Mesothelial cell of epicardium (in vitro differentiated cells): ENCODE measurements around the gene AKT1S1. TPM values are rescaled to one million over a fixed set of nuclear protein-coding genes. Genes with fewer than 3 reads are reported as not detected.

Experiments used
- DNase-seq, 2 experiments: peaks; one replicate each; pipeline ENCODE4 v3.0.0; 2021; ENCODE audit warnings: low spot score in 2 of 2; ENCODE audit not compliant: unreplicated experiment in 2 of 2
- H3K27ac Mint-ChIP-seq: 2 replicates; pipeline ENCODE4 v1.8.0; 2021; ENCODE audit warnings: mixed read lengths
- H3K27me3 Mint-ChIP-seq: 2 replicates; pipeline ENCODE4 v1.8.0; 2021; ENCODE audit warnings: low read depth, mixed read lengths
- H3K36me3 Mint-ChIP-seq: 2 replicates; pipeline ENCODE4 v1.8.0; 2021; ENCODE audit warnings: mixed read lengths
- H3K4me1 Mint-ChIP-seq: 2 replicates; pipeline ENCODE4 v1.8.0; 2021; ENCODE audit warnings: mixed read lengths
- H3K4me3 Mint-ChIP-seq: 2 replicates; pipeline ENCODE4 v1.8.0; 2021; ENCODE audit warnings: mild to moderate bottlenecking, moderate library complexity, mixed read lengths
- H3K9me3 Mint-ChIP-seq: 2 replicates; pipeline ENCODE4 v1.8.0; 2021; ENCODE audit warnings: mixed read lengths
- CTCF ChIP-seq: fragments of 200-600 bp; sonication (generic); IDR thresholded peaks from one replicate; pipeline ENCODE4 v1.5.0; 2021; ENCODE audit warnings: antibody characterized with exemption; ENCODE audit not compliant: unreplicated experiment
- total RNA-seq: library from RNA; stranded (reverse); gene quantifications from 3 replicates; pipeline ENCODE4 v1.2.1, GENCODE V29; 2021

Gene AKT1S1
- total RNA-seq, 1 donor from 2014 or later, result 41.8 TPM

GRCh38 chr19:49833599-49833998 lies 43.6 kb downstream of the AKT1S1 start:
- H3K4me3 Mint-ChIP-seq, result no peak overlapping the region
- no peak overlapping the region for H3K27ac Mint-ChIP-seq
- TF ChIP-seq CTCF, result no peak
- no peaks in the 10 kb centered on the region for H3K27me3 Mint-ChIP-seq
- no peak for DNase-seq
- H3K36me3 Mint-ChIP-seq, result peaks cover 26% of the 10 kb centered on the region
- no peaks in the 10 kb centered on the region for H3K9me3 Mint-ChIP-seq
- no peaks in the 10 kb centered on the region for H3K4me1 Mint-ChIP-seq

GRCh38 chr19:49832556-49832955 lies 44.6 kb downstream of the AKT1S1 start:
- no peaks in the 10 kb centered on the region for H3K9me3 Mint-ChIP-seq
- no peak overlapping the region for H3K4me3 Mint-ChIP-seq
- DNase-seq, result no peak

GRCh38 chr19:49831592-49831991 lies 45.6 kb downstream of the AKT1S1 start:
- H3K4me3 Mint-ChIP-seq, result no peak overlapping the region
- no peak overlapping the region for H3K27ac Mint-ChIP-seq
- H3K4me1 Mint-ChIP-seq, result no peaks in the 10 kb centered on the region
- no peaks in the 10 kb centered on the region for H3K9me3 Mint-ChIP-seq
- peaks cover 14% of the 10 kb centered on the region for H3K36me3 Mint-ChIP-seq
- H3K27me3 Mint-ChIP-seq, result no peaks in the 10 kb centered on the region
- TF ChIP-seq CTCF, result no peak
- DNase-seq, result no peak

More at GRCh38 chr19:49832556-49832955, 44.6 kb downstream of the AKT1S1 start:
- no peak for TF ChIP-seq CTCF
- no peaks in the 10 kb centered on the region for H3K4me1 Mint-ChIP-seq
- peaks cover 16% of the 10 kb centered on the region for H3K36me3 Mint-ChIP-seq
- H3K27me3 Mint-ChIP-seq, result no peaks in the 10 kb centered on the region
- H3K27ac Mint-ChIP-seq, result no peak overlapping the region

- TF ChIP-seq CTCF, result no peak
- Mint-ChIP-seq H3K27ac (no peak overlapping the region), H3K4me3 (no peak overlapping the region), H3K36me3 (peaks cover 18% of the 10 kb centered on the region), H3K4me1 (no peaks in the 10 kb centered on the region), H3K27me3 (no peaks in the 10 kb centered on the region), H3K9me3 (no peaks in the 10 kb centered on the region)
- DNase-seq, result no peak
These were observed 46.4 kb downstream of the AKT1S1 start for GRCh38 chr19:49830766-49831165.

- Mint-ChIP-seq H3K9me3 (no peaks in the 10 kb centered on the region), H3K27me3 (no peaks in the 10 kb centered on the region), H3K27ac (no peak overlapping the region), H3K36me3 (peaks cover 16% of the 10 kb centered on the region), H3K4me3 (no peak overlapping the region), H3K4me1 (no peaks in the 10 kb centered on the region)
- no peak for DNase-seq
- no peak for TF ChIP-seq CTCF
These were observed 47.4 kb downstream of the AKT1S1 start for GRCh38 chr19:49829721-49830120.

- Mint-ChIP-seq H3K9me3 (no peaks in the 10 kb centered on the region), H3K27ac (no peak overlapping the region), H3K36me3 (peaks cover 14% of the 10 kb centered on the region), H3K27me3 (no peaks in the 10 kb centered on the region), H3K4me3 (no peak overlapping the region), H3K4me1 (no peaks in the 10 kb centered on the region)
- no peak for TF ChIP-seq CTCF
- no peak for DNase-seq
These were observed 48.0 kb downstream of the AKT1S1 start for GRCh38 chr19:49829200-49829599.
